ENCODE data around the gene CERS6.
A peak's percentile ranks its signal among the peaks of the same experiment; 100 is the strongest.

The CERS6 gene

GRCh38 chr2:168607992-168608391 lies 151.9 kb downstream of the CERS6 start:
- DNase-seq = no peak

DNA sequence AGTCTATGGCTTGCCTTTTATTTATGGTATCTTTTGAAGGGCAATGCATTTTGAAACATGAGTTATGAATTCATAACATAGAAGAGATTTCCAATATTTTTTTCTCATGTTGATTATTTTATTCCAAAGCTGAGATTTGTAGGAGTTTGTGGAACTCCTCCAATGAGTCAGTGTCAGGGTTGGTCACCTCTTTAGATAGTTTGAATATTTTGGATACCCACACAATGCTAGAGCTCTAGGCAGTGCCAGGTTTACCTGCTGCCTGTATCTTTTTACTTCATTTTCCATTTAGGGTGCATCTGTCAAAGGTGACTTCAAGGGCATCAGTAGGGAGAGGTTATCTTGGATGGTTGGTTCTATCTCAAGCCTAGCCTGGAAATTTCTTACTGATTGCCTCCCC lies 152.7 kb downstream of the CERS6 start:
- DNase-seq = no peak

DNA sequence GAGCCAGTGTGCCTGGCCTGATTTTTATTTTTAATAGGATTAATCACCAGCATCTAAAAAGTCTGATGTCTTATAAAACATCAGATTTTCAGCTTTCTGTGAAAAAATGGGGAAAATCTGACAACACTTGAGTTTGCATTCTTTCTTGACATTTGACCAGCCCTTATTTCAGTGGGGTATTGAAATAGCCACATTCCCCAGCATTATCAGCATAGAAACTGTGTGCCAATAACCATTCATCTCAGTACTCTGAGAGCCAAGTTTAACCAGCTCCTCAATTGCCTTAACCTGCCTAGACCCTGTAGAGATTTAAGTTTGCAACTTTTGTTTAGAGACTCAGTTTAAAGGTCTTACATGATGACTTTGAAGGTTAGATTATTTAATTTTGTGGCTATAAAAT lies 155.0 kb downstream of the CERS6 start:
- DNase-seq = no peak

GRCh38 chr2:168611896-168612650 lies 156.0 kb downstream of the CERS6 start:
- no peak for DNase-seq

GRCh38 chr2:168612719-168613118 lies 156.6 kb downstream of the CERS6 start:
- DNase-seq = no peak

- DNase-seq = no peak
Observed at GRCh38 chr2:168613551-168613950, 157.5 kb downstream of the CERS6 start.

GRCh38 chr2:168614172-168615018 lies 158.3 kb downstream of the CERS6 start:
- DNase-seq = no peak

DNA sequence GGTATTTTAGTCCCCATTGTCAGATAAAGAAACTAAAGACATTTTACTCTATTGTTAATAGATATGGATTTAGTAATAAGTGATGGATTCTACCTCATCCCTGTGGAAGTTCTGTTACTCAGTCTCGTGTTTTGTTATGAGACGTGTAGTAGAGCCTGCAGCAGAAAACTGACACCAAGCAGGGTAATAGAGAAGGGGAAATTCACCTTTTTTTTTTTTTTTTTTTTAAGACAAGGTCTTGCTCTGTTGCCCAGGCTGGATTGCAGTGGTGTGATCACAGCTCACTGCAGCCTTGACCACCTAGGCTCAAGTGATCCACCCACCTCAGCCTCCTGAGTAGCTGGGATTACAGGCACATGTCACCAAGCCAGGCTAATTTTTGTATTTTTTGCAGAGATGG lies 164.5 kb downstream of the CERS6 start:
- no peak for DNase-seq

GRCh38 chr2:168622559-168622958 lies 166.5 kb downstream of the CERS6 start:
- DNase-seq = no peak

- no peak for DNase-seq
Observed at GRCh38 chr2:168624028-168624427, 168.0 kb downstream of the CERS6 start.

- no peak for DNase-seq
Observed at GRCh38 chr2:168626096-168626495, 170.0 kb downstream of the CERS6 start.

DNA sequence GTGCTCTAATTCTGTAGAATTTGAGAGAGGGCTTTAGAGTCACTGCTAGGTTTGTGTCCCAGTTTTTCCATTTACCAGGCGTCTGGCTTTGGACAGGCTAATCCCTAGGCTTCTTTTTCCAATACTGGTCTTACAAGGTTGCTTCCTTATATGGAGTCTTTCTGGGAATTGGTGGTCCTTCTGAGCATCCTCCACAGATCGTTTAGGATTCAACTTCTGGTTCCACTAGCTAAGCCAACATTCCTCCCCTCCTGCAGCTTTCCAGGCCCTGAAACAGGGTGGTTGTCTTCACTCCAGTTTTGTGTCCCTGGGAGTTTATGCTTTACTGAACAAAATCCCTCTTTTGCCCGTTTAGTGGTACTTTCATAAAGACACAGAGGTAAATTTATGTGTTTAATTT lies 170.6 kb downstream of the CERS6 start:
- DNase-seq = no peak

DNA sequence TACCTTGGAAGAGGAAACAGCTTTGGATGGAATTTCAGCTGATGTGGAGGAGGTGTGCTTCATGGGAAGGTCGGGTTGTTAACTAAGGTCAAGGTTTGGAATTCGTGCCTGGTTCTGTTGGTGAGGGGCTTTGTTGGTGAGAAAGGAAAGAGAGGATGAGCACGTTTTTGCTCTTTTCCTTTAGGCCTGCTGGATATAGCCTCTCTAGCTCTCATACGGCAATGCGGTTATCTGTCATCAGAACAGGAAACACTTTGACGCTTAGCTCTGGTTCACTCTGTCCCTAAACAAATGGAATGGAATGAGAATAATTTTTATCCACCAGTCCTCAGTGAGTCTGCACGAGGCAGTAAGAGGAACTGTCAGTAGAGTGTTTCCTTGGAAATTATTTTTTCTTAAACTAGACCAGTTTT lies 176.6 kb downstream of the CERS6 start:
- no peak for DNase-seq

- no peak for DNase-seq
Observed at GRCh38 chr2:168633200-168633599, 177.1 kb downstream of the CERS6 start.

- DNase-seq = no peak
Observed at GRCh38 chr2:168633895-168634294, 177.8 kb downstream of the CERS6 start.

- DNase-seq = peak; percentile 83
Observed at GRCh38 chr2:168635065-168635577, 179.0 kb downstream of the CERS6 start.

DNA sequence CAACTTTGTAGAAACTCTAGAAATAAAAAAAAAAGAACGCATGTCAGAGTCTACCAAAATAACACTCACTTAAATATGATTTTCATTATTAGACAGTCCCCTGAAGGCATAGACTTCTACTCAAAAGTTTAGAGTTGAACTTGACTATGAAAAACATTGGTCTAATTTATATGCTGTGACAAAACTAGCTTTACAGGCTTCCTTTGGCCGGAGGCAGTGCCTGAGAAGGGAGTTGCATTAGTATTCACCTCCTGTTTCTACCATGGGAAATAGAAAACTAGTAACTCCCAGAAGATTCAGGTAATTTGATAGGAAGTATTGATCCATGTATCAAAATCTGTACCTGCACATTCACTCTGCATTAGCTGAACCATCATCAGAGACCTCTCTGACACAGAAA lies 182.9 kb downstream of the CERS6 start:
- no peak for DNase-seq

- DNase-seq = peak; percentile 57
Observed at GRCh38 chr2:168639441-168639898, 183.4 kb downstream of the CERS6 start.

DNA sequence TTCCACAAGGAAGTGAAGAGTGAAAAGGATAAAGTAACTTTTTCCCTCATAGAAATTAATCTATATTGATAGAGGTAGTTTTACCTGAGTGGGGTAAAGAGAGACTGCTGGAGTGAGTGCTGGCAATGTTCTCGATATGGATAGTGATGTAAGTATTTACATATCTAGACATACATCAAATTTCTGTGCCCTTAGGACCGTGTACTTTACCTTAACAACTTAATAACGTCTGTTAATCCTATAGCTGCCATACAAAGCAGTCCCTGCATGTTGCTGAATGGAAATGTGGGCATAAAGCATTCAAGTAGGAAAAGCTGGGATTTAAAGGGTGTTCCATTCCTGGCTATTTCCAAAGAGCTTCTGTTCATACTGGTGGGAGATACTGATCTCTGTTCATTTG lies 184.0 kb downstream of the CERS6 start:
- no peak for DNase-seq

GRCh38 chr2:168641636-168642035 lies 185.6 kb downstream of the CERS6 start:
- DNase-seq = no peak

DNA sequence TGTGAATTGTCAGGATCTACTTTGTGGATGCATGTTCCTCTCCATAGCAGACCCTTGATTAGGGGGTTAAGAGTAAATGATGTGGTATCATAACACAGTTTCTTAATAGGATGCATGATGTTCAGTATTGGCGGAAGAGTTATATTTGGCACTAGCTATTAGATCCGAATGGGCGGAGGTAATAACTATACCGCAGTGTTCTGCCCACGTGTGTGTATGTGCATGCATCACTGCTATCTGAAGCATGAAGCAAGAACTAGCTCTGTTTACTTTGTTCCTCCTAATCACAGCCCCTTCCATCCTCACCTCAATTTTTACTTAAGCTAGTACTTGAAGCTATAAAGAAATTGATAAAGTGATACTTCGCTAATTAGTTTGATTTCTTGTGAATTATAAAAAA lies 186.8 kb downstream of the CERS6 start:
- no peak for DNase-seq

DNA sequence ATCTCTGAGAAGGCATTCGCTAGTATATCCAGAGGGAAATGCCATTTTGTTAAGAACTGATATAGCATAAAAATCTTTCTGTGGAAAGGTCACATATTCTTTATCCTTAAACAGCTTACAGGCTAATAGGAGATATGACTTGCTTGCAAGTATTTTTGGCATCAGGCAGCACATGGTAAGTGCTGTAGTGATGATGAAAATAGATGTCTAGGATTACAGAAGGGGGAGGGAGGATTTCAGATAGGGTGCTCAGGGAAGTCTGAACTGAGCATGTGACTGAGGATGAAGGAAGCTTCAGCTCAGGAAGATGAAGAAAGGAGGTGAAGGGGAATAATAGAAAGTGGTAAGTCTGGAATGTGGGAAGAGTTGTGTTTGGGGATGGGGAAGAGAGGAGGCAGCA lies 187.9 kb downstream of the CERS6 start:
- DNase-seq = no peak

DNA sequence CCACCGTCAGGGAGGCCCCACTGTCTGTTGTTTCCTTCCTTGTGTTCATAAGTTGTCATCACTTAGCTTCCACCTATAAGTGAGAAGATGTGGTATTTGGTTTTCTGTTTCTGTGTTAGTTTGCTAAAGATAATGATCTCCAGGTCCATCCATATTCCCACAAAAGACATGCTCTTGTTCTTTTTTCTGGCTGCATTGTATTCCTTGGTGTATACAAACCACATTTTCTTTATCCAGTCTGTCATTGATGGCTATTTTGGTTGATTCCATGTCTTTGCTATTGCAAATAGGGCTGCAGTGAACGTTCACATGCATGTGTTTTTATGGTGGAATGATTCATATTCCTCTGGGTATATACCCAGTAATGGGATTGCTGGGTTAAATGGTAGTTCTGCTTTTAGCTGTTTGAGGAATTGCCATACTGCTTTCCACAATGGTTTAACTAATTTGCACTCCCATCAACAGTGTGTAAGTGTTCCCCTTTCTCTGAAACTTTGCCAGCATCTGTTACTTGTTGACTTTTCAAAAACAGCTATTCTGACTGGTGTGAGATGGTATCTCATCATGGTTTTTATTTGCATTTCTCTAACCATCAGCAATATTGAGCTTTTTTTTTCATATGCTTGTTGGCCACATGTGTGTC lies 189.7 kb downstream of the CERS6 start:
- no peak for DNase-seq
